ENCODE results near the gene FSTL4.

FSTL4 gene

DNA sequence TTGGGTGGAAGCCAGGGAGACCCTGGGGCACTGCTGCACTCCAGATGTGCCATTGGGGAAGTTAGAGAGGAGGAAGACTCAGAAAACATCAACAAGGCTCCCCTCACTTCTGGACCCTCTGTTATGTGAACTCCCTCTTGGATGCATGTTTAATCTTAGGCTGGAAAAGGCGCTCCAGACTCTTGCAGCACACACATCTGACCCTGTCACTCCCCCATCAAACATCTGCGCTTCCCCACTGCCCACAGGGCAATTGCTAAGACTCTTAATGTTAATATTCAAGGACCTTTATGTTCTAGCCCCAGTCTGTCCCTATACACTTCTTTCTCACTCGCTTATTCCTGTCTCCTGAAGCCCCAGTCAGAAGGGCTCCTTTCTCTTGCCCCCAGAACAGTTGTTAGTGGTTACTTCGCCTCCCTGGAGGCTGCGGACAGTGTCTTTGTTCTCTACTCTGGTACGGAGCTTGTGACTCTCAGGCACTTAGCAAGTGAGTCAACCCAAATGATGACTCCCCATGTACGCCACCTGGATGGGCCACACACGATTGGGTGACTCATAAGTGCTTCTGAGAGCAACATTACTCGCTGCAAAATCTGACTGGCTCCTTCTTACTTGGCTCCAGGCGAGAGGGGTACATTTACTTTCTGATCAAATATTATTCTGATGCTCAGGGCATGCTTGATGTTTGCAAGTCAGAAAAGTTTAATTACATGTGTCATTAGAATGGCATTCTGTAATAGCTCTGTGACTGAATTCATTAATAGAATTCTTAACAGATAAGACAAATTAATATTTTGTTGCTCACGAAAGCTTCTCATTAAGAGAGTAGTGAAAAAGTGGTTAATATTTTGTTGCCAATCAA, 366.9 kb downstream of the FSTL4 start:
- Histone ChIP-seq H3K27ac (ENCODE audit: low read length) (no peak overlapping the region), H3K4me3 (ENCODE audit: low read length in 2 of 2) (no peak overlapping the region), H3K4me1 (ENCODE audit: control insufficient read depth, insufficient read depth, low read length) (no peaks in the 10 kb centered on the region), H3K9me3 (ENCODE audit: control insufficient read depth in 2 of 2, low read length in 2 of 2) (no peaks in the 10 kb centered on the region), H3K9ac (ENCODE audit: low read length in 2 of 2) (no peak overlapping the region), H3K27me3 (ENCODE audit: control insufficient read depth in 1 of 2, insufficient read depth in 2 of 2, low read length in 2 of 2) (no peaks in the 10 kb centered on the region), H3K36me3 (ENCODE audit: control insufficient read depth in 2 of 2, insufficient read depth in 2 of 2, low read length in 2 of 2) (no peaks in the 10 kb centered on the region)

DNA sequence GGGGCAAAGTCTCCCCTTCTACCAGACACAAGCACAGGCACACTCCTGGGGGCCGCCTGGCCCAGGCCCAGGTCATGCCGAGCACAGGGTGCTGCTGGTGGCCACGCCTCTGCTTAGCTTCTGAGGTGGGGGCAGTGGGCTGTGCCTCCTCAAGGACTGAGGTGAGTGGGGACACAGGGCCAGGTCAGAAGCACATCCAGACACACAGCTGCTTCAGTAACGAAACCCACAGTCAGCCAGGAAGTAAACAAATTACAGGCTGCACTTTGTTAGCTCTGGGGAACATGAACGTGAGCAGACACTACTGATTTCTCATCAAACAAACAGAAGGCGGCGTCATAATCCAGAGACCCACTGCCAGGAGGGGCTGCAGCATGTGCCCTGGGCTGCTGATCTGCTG, 368.1 kb downstream of the FSTL4 start:
- no peaks in the 10 kb centered on the region for H3K36me3 ChIP-seq (ENCODE audit: control insufficient read depth in 2 of 2, insufficient read depth in 2 of 2, low read length in 2 of 2)
- H3K9me3 ChIP-seq (ENCODE audit: control insufficient read depth in 2 of 2, low read length in 2 of 2): no peaks in the 10 kb centered on the region
- H3K27me3 ChIP-seq (ENCODE audit: control insufficient read depth in 1 of 2, insufficient read depth in 2 of 2, low read length in 2 of 2): no peaks in the 10 kb centered on the region
- H3K9ac ChIP-seq (ENCODE audit: low read length in 2 of 2): no peak overlapping the region
- H3K27ac ChIP-seq (ENCODE audit: low read length): no peak overlapping the region
- H3K4me1 ChIP-seq (ENCODE audit: control insufficient read depth, insufficient read depth, low read length): no peaks in the 10 kb centered on the region
- no peak overlapping the region for H3K4me3 ChIP-seq (ENCODE audit: low read length in 2 of 2)

DNA sequence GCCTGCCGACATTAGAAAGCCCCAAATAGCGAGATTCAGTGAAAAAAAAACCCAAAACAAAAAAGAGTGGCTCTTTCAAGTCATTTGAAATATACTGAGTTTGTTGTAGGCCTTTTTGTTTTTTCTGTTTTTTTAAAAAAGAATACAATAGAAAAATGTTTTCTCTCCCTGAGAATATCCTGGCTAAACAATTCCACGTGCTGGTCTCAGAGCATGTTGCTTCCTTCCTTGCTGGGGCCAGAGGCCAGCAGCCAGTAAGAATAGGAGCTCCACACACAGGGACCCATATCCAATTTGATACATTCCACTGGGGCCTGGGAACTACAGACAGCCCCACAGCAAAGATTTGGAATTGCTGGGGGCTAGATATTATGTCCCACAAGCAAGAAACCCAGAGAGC, 369.1 kb downstream of the FSTL4 start:
- Histone ChIP-seq H3K9me3 (ENCODE audit: control insufficient read depth in 2 of 2, low read length in 2 of 2) (no peaks in the 10 kb centered on the region), H3K4me3 (ENCODE audit: low read length in 2 of 2) (no peak overlapping the region), H3K36me3 (ENCODE audit: control insufficient read depth in 2 of 2, insufficient read depth in 2 of 2, low read length in 2 of 2) (no peaks in the 10 kb centered on the region), H3K9ac (ENCODE audit: low read length in 2 of 2) (no peak overlapping the region), H3K27me3 (ENCODE audit: control insufficient read depth in 1 of 2, insufficient read depth in 2 of 2, low read length in 2 of 2) (no peaks in the 10 kb centered on the region), H3K4me1 (ENCODE audit: control insufficient read depth, insufficient read depth, low read length) (no peaks in the 10 kb centered on the region), H3K27ac (ENCODE audit: low read length) (no peak overlapping the region)

DNA sequence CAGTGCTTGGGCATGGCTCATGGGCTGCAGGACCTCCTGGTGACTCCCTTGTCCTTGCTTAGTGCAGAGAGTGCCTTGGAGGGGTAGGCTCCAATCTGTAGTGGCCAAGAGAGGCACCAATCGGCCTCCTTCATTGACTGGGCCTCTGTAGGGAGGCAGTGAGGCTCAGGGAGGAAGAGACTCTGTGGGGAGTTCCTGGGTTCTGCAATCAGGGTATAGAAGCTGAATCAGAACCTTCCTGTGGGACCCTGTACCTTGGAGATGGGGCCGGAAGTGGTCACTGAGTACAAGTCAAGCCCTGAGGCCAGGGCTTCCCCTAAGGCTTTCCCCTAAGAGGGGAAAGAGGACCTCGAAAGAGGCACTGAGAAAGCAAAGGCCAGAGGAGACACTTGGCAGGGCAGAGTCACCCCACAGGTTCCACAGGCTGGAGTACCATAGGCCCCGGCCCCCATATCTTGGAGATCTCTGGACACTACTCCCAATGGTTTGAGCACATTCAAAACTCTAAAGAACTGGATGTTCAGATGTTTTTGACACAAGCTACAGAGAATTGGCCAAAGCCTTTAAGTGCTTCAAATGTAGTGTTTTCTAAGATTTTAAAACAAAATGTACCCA, 370.0 kb downstream of the FSTL4 start:
- no peaks in the 10 kb centered on the region for H3K4me1 ChIP-seq (ENCODE audit: control insufficient read depth, insufficient read depth, low read length)
- no peak overlapping the region for H3K4me3 ChIP-seq (ENCODE audit: low read length in 2 of 2)
- H3K9ac ChIP-seq (ENCODE audit: low read length in 2 of 2): no peak overlapping the region
- no peak overlapping the region for H3K27ac ChIP-seq (ENCODE audit: low read length)
- no peaks in the 10 kb centered on the region for H3K36me3 ChIP-seq (ENCODE audit: control insufficient read depth in 2 of 2, insufficient read depth in 2 of 2, low read length in 2 of 2)
- no peaks in the 10 kb centered on the region for H3K27me3 ChIP-seq (ENCODE audit: control insufficient read depth in 1 of 2, insufficient read depth in 2 of 2, low read length in 2 of 2)
- H3K9me3 ChIP-seq (ENCODE audit: control insufficient read depth in 2 of 2, low read length in 2 of 2): no peaks in the 10 kb centered on the region

DNA sequence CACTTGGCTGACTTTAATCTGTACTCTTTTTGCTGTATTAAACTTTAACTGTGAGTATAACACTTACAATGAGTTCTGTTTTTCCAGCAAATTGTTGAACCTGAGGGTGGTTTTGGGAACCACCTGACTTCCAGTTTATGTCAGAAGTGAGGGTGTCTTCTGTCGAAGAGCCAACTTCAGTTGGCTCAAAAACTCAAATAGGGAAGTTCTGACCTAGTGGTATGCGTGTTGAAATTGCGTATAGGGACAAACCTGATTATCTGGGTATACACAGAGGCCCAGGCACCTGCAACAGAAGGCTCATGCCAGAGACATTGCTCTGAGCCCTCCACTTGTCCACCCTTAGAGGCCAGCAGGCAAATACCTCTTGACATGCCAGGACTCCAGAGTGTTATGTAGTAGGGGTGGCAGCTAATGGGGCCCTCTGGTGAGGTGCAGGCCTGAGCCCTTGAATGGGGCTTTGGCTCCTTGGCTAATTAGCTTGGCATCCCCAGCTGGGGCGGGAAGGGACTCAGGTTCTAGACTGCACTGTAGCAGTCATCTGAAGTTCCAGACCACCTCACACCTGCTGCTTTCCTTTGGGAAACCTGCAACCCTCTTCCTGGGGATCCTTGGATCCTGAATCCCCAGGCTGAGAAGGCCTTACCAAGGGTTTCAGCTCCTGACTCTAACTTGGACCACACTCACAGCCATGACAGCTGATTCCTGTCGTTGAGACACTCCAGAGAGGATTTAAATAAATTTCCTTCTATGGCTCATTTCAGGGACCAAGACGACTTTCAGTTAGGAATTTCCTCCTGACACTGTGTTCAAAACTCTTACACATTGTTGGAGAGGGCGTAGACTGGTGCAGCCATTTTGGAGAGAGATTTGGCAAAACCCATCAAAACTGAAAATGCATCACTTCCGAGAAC, 370.9 kb downstream of the FSTL4 start:
- no peak overlapping the region for H3K4me3 ChIP-seq (ENCODE audit: low read length in 2 of 2)
- no peaks in the 10 kb centered on the region for H3K36me3 ChIP-seq (ENCODE audit: control insufficient read depth in 2 of 2, insufficient read depth in 2 of 2, low read length in 2 of 2)
- no peaks in the 10 kb centered on the region for H3K4me1 ChIP-seq (ENCODE audit: control insufficient read depth, insufficient read depth, low read length)
- H3K27ac ChIP-seq (ENCODE audit: low read length): no peak overlapping the region
- no peaks in the 10 kb centered on the region for H3K27me3 ChIP-seq (ENCODE audit: control insufficient read depth in 1 of 2, insufficient read depth in 2 of 2, low read length in 2 of 2)
- no peaks in the 10 kb centered on the region for H3K9me3 ChIP-seq (ENCODE audit: control insufficient read depth in 2 of 2, low read length in 2 of 2)
- no peak overlapping the region for H3K9ac ChIP-seq (ENCODE audit: low read length in 2 of 2)

DNA sequence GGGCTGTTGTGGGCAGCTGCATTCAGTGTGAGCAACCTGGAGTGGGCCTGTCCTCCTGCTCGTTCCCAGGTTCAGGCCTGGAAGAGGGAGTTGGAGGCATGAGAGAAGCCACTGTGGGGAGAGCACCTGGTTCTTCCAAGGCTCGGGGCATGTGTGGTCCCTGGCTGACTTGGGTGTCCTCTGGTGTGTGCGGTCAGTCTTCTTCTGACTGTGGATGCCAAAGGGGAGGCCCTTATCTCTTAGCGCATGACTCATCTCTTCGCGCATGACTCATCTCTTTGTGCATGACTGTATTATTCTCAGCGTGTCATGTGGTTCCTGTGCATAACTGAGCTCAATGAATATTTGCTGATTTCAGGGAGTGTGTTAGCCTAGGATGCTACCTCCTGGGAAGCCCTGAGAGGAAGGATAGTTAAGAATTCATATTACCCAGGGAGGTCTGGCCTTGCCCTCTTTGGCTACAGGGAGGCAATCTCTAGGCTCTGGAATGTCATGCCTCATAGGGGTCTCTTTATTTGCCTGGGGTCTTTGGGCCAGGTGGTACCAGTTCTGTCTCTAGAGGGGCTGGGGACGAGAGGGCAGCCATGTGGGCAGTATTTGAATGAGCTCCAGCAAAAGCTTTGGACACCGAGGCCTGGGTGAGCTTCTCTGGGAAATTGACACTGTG, 371.8 kb downstream of the FSTL4 start:
- Histone ChIP-seq H3K27me3 (ENCODE audit: control insufficient read depth in 1 of 2, insufficient read depth in 2 of 2, low read length in 2 of 2) (no peaks in the 10 kb centered on the region), H3K36me3 (ENCODE audit: control insufficient read depth in 2 of 2, insufficient read depth in 2 of 2, low read length in 2 of 2) (no peaks in the 10 kb centered on the region), H3K4me1 (ENCODE audit: control insufficient read depth, insufficient read depth, low read length) (no peaks in the 10 kb centered on the region), H3K9ac (ENCODE audit: low read length in 2 of 2) (no peak overlapping the region), H3K4me3 (ENCODE audit: low read length in 2 of 2) (no peak overlapping the region), H3K27ac (ENCODE audit: low read length) (no peak overlapping the region), H3K9me3 (ENCODE audit: control insufficient read depth in 2 of 2, low read length in 2 of 2) (no peaks in the 10 kb centered on the region)

DNA sequence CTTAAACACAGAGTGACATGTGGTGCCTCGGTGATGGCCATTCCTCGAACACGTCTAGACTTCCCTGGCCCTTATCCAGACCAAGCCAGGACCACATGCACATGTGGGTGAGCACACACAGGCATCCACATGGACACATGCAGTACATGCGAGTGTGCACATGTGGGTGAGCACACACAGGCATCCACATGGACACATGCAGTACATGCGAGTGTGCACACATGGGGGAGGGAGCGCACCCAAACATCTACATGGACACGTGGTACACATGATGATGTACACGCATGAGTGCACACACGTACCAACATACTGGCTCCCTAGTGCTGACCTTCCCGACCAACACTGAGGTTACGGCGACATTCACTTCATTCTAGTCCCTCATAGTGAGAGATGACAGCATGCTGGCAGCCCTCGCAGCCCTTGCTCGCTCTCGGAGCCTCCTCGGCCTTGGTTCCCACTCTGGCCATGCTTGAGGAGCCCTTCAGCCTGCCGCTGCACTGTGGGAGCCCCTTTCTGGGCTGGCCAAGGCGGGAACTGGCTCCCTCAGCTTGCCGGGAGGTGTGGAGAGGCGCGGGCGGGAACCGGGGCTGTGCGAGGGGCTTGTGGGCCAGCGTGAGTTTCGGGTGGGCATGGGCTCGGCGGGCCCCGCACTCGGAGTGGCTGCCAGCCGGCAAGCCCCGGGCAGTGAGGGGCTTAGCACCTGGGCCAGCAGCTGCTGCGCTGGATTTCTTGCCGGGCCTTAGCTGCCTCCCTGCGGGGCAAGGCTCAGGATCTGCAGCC, 373.7 kb downstream of the FSTL4 start:
- Histone ChIP-seq H3K4me3 (ENCODE audit: low read length in 2 of 2) (no peak overlapping the region), H3K9me3 (ENCODE audit: control insufficient read depth in 2 of 2, low read length in 2 of 2) (no peaks in the 10 kb centered on the region), H3K27me3 (ENCODE audit: control insufficient read depth in 1 of 2, insufficient read depth in 2 of 2, low read length in 2 of 2) (no peaks in the 10 kb centered on the region), H3K36me3 (ENCODE audit: control insufficient read depth in 2 of 2, insufficient read depth in 2 of 2, low read length in 2 of 2) (no peaks in the 10 kb centered on the region), H3K9ac (ENCODE audit: low read length in 2 of 2) (no peak overlapping the region), H3K27ac (ENCODE audit: low read length) (no peak overlapping the region), H3K4me1 (ENCODE audit: control insufficient read depth, insufficient read depth, low read length) (no peaks in the 10 kb centered on the region)

DNA sequence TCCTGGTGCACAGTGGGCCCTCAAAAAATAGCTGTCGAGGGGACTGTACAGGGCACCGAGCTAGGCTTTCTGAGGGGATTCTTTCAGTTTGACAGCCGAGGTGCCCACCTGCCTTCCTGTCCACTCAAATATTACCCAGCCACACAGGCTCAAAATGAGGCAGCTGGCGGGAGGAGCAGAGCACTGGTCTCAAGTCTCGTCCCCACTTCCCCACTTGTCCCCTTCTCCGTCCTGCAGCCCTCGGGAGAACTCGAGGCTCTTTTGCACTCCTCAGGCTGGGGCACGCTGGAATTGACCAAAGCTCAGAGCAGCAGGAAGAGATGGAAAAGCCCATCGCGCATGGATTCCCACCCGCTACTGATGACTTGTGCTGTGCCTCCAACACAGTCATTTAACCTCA, 375.4 kb downstream of the FSTL4 start:
- H3K9ac ChIP-seq (ENCODE audit: low read length in 2 of 2): no peak overlapping the region
- H3K27me3 ChIP-seq (ENCODE audit: control insufficient read depth in 1 of 2, insufficient read depth in 2 of 2, low read length in 2 of 2): no peaks in the 10 kb centered on the region
- H3K36me3 ChIP-seq (ENCODE audit: control insufficient read depth in 2 of 2, insufficient read depth in 2 of 2, low read length in 2 of 2): no peaks in the 10 kb centered on the region
- no peaks in the 10 kb centered on the region for H3K4me1 ChIP-seq (ENCODE audit: control insufficient read depth, insufficient read depth, low read length)
- no peak overlapping the region for H3K27ac ChIP-seq (ENCODE audit: low read length)
- no peak overlapping the region for H3K4me3 ChIP-seq (ENCODE audit: low read length in 2 of 2)
- H3K9me3 ChIP-seq (ENCODE audit: control insufficient read depth in 2 of 2, low read length in 2 of 2): no peaks in the 10 kb centered on the region

DNA sequence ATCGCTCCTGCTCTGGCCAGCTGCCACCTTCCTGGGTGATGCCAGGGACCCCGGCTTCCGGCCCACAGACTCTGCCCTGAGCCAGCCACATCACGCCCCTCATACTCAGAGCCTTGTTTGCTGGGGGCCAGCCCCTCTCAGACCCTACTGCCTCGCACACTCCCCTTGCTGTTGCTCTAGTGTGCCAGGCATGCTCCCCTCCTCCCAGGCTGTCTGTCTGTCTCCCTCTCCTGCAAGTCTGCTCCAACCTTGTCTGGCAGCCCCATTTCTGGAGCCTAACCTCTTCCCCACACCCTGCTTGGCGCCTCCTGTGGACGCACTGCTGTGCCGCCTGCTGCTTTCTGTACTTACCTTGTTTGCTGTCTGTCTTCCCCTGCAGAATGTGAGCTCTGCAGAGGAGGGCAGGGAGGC, 375.8 kb downstream of the FSTL4 start:
- no peaks in the 10 kb centered on the region for H3K36me3 ChIP-seq (ENCODE audit: control insufficient read depth in 2 of 2, insufficient read depth in 2 of 2, low read length in 2 of 2)

More for the DNA sequence above, 375.8 kb downstream of the FSTL4 start:
- no peaks in the 10 kb centered on the region for H3K27me3 ChIP-seq (ENCODE audit: control insufficient read depth in 1 of 2, insufficient read depth in 2 of 2, low read length in 2 of 2)
- H3K9me3 ChIP-seq (ENCODE audit: control insufficient read depth in 2 of 2, low read length in 2 of 2): no peaks in the 10 kb centered on the region
- H3K4me1 ChIP-seq (ENCODE audit: control insufficient read depth, insufficient read depth, low read length): no peaks in the 10 kb centered on the region
- H3K9ac ChIP-seq (ENCODE audit: low read length in 2 of 2): no peak overlapping the region
- no peak overlapping the region for H3K27ac ChIP-seq (ENCODE audit: low read length)
- no peak overlapping the region for H3K4me3 ChIP-seq (ENCODE audit: low read length in 2 of 2)

All from stomach smooth muscle (tissue), 2 donors.